GM12874 (cell line): ENCODE results near the gene KDM4C.

Experiments
- CTCF ChIP-seq: IDR thresholded peaks from 2 replicates; pipeline ENCODE4 v1.5.1; 2011; ENCODE audit warnings: low read depth, mild to moderate bottlenecking, control low read depth, low read length, moderate library complexity; ENCODE audit not compliant: insufficient read depth

KDM4C gene

DNA sequence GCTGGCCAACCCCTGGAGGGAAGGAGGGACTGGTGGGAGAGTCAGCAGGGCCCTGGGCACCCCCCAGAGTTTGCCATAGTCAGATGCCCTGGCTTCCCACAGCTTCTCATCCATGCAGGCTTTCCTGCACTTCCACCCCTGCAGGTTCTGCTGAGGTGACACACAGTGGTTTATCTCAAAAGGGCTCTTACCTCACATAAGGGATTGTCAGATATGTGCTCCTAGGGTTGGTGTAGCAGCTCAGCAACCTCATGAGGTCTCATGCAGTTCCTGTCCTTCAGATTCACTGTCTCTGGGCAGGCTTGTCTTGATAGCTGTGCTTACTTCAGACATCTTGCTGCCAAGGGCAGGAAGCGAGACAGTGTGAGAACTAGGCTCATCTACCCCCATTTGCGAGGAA is 143.4 kb downstream of the KDM4C start:
- TF ChIP-seq CTCF: no peak

DNA sequence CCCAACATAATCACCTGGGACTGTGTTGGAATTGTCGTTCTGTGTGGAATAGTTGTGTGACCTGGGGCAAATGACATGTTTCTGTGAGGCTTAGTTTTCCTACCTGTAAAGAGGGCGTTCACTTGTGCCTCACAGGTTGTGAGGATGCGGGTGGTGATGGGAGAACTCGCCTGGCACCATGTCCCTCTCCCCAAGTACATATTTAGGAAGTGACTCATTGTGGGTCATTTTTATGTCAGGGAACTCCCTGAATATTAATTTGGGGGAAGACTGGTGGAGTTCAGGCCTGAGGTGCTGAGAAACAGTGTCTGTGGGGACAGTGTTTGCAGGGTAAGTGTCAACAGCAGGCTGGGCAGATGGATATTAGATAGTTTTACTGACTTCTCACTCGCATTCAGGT is 144.7 kb downstream of the KDM4C start:
- TF ChIP-seq CTCF: no peak

- no peak for TF ChIP-seq CTCF
Measured at GRCh38 chr9:6904371-6904770, 146.6 kb downstream of the KDM4C start.

DNA sequence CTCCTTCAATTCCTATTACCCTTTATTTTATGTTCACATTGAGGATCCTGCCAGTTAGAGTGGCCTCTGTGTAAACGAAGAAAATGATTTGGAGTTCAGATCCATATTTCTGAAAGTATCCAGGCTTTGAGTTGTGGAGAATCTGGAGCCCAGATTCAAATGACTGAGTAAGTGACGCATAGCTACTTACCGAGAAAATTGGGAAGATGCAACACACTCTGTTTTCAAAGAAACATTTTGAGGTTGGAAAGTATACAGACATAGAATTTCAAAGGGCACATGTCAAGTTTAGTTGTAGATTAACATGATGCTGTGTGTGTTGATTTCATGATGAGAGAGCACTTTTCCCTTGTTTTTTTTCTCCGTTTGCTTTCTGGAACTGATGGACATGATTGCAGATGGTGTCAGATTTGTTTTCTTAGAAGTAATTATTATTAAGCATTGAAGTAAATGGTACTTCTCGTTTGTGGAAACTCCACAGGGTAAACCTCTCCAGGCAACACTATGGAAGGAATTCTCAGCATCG is 148.1 kb downstream of the KDM4C start:
- TF ChIP-seq CTCF: no peak

- peak; percentile 24; the same call in 1 of the 2 replicates for TF ChIP-seq CTCF
Measured at GRCh38 chr9:6907772-6908381, 150.1 kb downstream of the KDM4C start.

- TF ChIP-seq CTCF: no peak
Measured at GRCh38 chr9:6909181-6909580, 151.4 kb downstream of the KDM4C start.

- TF ChIP-seq CTCF: peak; percentile 14; the same call in 1 of the 2 replicates
Measured at GRCh38 chr9:6910032-6910431, 152.3 kb downstream of the KDM4C start.
